Activated T-cell treated with anti-CD3 and anti-CD28 coated beads, Interleukin-2, amount 50 U/mL, for 48 hours (primary cell): ENCODE data around the gene IFITM5.
A peak's percentile ranks its signal among the peaks of the same experiment; 100 is the strongest.

Experiments used
- DNase-seq, 2 experiments: peaks; one replicate each; pipeline ENCODE4 v3.0.0-alpha.2; 2020

The IFITM5 gene

DNA sequence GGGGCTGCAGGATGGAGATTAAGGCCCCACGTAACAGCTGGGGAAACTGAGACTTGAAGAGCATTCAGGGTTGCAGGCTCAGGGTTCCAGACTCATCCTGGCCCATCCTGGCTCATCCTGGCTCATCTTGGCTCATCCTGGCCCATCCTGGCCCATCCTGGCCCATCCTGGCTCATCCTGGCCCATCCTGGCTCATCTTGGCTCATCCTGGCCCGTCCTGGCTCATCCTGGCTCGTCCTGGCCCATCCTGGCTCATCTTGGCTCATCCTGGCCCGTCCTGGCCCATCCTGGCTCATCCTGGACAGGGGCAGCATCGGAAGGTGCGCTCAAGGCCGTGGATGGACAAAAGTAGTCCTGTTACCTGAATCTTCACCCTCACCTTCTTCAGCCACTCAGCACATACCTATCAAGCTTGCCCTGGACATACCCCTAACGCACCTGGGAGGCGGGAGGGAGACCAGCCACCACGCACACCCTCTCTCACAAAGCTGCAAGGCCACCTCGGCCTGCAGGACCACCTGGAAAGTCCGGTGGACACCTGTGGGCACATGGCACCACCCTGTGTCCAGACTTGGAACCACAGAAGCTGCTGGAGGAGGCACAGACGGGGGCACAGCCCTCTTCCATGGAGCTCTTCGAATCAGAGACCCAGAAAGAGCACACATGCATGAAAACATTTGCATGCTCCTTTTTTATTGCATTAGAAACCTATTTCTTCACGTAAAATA is 41.4 kb downstream of the IFITM5 start:
- peak in 1 of 2 experiments; percentile 17 for DNase-seq

DNA sequence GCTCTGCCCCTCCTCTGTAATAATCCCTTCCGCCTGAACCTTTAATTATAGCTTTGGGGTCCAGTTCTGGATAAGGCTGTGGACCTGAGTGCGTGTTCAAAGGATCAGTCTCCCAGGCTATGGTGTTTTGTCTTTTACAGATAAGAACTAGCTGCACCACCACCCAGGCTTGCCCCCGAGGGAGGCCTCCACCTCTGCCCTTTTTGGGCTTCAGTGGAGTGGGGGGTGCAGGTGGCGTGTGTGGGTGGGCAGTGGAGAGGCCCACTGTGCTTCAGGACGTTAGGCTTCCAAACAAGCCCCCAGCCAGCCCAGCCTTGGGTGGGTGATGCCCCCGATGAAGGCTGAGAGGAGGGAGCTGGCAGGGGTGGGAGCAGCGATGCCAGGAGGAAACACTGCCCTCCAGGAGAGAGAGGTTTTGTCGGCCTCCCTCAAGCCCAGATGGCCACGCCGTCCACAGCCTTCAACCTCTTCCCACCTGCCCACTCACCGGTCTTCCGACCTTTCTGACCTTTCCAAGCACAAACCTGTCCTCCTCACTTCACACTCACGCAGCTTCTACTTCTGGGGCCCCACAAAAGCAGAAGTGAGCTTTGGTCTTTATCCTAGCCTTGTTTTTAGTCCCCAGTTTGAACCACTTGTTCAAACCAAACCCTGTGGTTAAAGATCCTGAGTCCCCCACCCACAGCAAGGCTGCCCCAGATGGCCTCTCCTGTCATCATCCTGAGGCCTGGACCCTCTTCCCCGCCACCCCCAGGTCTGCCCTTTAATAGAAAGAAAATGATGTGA is 42.2 kb downstream of the IFITM5 start:
- DNase-seq, result peak in 1 of 2 experiments; percentile 12

GRCh38 chr11:255816-256215 is 43.5 kb downstream of the IFITM5 start:
- DNase-seq, result peak in 1 of 2 experiments; percentile 4

DNA sequence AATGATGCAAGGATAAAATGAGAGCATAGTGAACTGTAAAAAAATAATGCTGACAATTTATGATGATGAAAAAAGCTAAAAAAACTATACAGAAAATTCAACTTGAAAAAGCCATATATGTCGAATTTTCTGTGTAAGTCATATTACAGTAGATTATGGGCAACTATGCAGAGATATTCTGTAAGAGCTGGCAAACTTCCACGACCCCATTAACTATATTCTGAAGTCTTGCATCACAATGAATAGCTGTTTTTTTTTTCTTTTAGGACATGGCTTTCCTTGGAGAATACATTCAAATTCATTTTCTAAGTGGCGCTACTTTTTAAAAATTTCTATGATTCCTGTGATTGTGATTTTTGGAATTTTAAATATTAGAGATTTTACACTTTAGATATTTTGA is 44.1 kb downstream of the IFITM5 start:
- DNase-seq, result no peak

GRCh38 chr11:253886-254270 is 45.4 kb downstream of the IFITM5 start:
- DNase-seq, result peak in 1 of 2 experiments; percentile 15

GRCh38 chr11:253160-253885 is 46.0 kb downstream of the IFITM5 start:
- DNase-seq, result peak in 1 of 2 experiments; percentile 13

DNA sequence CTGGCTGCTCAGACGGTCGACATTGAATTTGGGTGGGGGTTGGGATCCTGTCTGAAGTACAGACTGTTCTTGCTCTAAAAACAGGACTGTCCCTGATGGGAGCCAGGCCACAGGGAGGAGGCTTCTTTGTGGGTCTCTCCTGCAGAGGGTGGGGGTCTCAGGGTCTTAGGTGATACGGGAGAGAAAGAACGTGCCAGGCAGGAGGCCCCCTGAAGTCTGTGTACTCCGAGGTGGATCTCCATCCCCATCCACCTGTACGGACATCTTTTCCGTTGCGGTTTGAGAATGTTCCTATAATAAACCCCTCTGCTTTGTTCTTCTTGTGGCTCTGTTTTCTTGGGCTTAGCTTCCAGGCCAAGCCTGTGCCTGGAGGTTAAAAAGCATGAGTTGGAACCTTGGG is 46.7 kb downstream of the IFITM5 start:
- DNase-seq, result peak in 1 of 2 experiments; percentile 9

GRCh38 chr11:251550-251949 is 47.8 kb downstream of the IFITM5 start:
- peak in 1 of 2 experiments; percentile 13 for DNase-seq

DNA sequence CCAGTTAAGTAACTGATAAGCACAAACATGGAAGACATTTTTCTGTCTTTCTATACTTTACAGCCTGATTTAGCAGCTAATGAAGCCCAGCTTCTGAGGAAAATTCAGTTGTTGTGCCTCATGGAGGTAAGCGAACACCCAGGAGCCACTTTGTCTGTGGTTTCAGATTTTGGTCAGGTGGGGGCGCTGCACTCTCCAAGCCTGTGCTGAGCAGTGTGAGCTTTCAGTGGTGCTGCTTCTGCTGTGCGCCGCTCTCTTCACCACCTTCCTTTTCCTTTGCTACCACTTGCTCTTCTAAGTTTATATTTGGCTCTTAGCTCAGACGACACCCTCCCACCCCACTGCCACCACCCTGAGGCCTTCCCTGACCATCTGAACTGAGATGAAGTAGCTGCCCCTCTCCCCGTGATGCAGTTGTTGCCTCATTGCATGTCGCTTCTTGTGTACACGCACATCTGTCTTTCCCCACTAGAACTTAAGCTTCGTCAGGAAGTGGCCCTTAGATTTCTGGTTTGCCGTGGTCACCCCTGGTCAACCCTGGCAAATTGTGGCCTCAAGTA is 48.5 kb downstream of the IFITM5 start:
- peak; percentile 87 to 88 for DNase-seq

DNA sequence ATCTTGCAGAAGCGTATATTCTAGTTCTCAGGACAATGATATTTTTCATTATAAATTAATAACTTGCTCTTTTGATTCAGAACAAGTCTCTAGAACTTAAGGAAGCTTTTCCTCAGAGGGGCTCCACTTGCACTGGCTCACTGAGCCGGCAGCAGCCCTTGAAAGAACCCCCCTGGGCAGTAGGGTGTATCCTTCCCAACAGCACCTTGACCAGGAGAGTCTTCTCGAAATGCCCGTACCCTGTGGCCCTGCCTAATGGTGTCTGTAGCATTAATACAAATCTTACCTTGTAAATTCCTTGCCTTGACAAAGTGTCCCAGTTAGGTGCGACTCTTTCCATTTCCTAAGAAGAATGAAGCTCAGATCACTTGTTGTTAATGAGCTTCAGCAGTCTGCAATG is 49.1 kb downstream of the IFITM5 start:
- DNase-seq, result peak in 1 of 2 experiments; percentile 17

DNA sequence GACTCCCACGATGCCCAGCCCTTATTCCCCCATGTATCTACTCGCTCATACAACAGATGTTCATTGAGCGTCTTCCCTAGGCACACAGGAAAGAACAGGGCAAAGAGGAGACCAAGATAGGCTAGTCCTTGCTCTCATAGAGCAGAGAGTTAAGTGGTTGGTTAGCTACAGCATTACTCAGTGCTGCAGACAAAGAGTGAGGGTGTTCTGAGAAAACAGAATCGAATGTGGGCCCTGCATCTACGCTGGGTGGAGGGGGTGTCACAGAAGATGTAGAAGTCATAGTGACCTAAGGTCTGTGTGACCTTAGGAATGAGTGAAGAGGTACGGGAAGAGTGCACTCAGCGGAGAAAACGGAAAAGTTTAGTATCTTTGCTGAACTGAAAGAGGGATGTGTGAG is 50.3 kb downstream of the IFITM5 start:
- no peak for DNase-seq
